K562 (cell line): ENCODE measurements around the gene ARHGEF16. TPM values are rescaled to one million over a fixed set of nuclear protein-coding genes. Genes with fewer than 3 reads are reported as not detected.

Experiments
- ATAC-seq: fragments of 200-7000 bp; cut with Tn5 transposase; 3 replicates; pipeline ENCODE4 v1.9.1; 2020; ENCODE audit warnings: moderate library complexity
- BruUV-seq: library from RNA; stranded (reverse); fragments of 400-500 nt; replicated peaks from 2 replicates; lab custom pipeline; 2021; lab: Mats Ljungman, UMichigan
- CTCF ChIA-PET: fragments of 300-600 bp; formaldehyde crosslinking; extraction: SDS; loops from one replicate; lab custom pipeline; 2021; ENCODE audit warnings: low intra/inter-chr PET ratio; lab: Yijun Ruan, JAX
- POLR2A ChIA-PET: fragments of 300-600, 350-650 bp; sonication (Branson Sonifier 250); formaldehyde crosslinking; extraction: SDS; loops from one replicate; lab custom pipeline; 2021; ENCODE audit warnings: antibody characterized with exemption, inconsistent platforms; lab: Yijun Ruan, JAX
- DNase-seq, 4 experiments: peaks; one replicate each; pipeline versions ENCODE4 v3.0.0 to v3.0.0-alpha.2; 2011 to 2018; ENCODE audit warnings: low spot score in 3 of 4, mixed read lengths in 3 of 4; ENCODE audit errors: extremely low read depth in 1 of 4
- FAIRE-seq: peaks from 2 replicates; lab custom pipeline; 2011; peaks lifted over from hg19 to GRCh38; lab: Jason Lieb, UNC
- H2AFZ ChIP-seq: 2 replicates; pipeline ENCODE4 v1.6.0; 2011; ENCODE audit warnings: low read depth, low read length, control low read depth, inconsistent platforms
- H3K27ac ChIP-seq: fragments of 200-600 bp; 3 replicates; pipeline ENCODE4 v1.8.0; 2011; ENCODE audit warnings: low read depth, mild to moderate bottlenecking, control low read depth, inconsistent platforms, low read length, moderate library complexity, mixed read lengths; ENCODE audit errors: extremely low read depth
- H3K27me3 ChIP-seq, 2 experiments: fragments of 300-600 bp in 1 of 2; 2 replicates in 1 of 2; 3 replicates in 1 of 2; pipeline versions ENCODE4 v1.6.0 to v1.8.0; 2011; ENCODE audit warnings: inconsistent platforms in 2 of 2, low read length in 2 of 2, mild to moderate bottlenecking in 1 of 2, mixed read lengths in 1 of 2, moderate library complexity in 1 of 2; ENCODE audit not compliant: control insufficient read depth in 2 of 2, insufficient read depth in 2 of 2
- H3K36me3 ChIP-seq: fragments of 300-600 bp; 3 replicates; pipeline ENCODE4 v1.8.0; 2011; ENCODE audit warnings: mild to moderate bottlenecking, low read length, inconsistent platforms; ENCODE audit not compliant: control insufficient read depth, insufficient read depth
- H3K4me1 ChIP-seq, 2 experiments: fragments of 200-600 bp in 1 of 2; replicated peaks in 1 of 2; 2 replicates in 1 of 2; 3 replicates in 1 of 2; pipeline versions ENCODE4 v1.5.1 to v1.8.0; 2011; ENCODE audit warnings: inconsistent platforms in 2 of 2, low read length in 2 of 2, mild to moderate bottlenecking in 1 of 2, mixed read lengths in 1 of 2, moderate library complexity in 1 of 2; ENCODE audit not compliant: control insufficient read depth in 2 of 2, insufficient read depth in 2 of 2
- H3K4me2 ChIP-seq: 2 replicates; pipeline ENCODE4 v1.6.1; 2011; ENCODE audit warnings: low read length, control low read depth, inconsistent platforms, mixed read lengths; ENCODE audit not compliant: insufficient read depth
- H3K4me3 ChIP-seq: fragments of 200-600 bp; sonication (generic), shearing (Covaris generic); 2 replicates; pipeline ENCODE4 v1.5.1; 2016; ENCODE audit warnings: control low read depth, inconsistent platforms
- H3K79me2 ChIP-seq: fragments of 200-600 bp; 3 replicates; pipeline ENCODE4 v1.8.0; 2011; ENCODE audit warnings: low read length, inconsistent platforms; ENCODE audit not compliant: control insufficient read depth, insufficient read depth
- H3K9ac ChIP-seq, 2 experiments: 2 replicates each; pipeline versions ENCODE4 v1.6.0 to v1.6.1; 2011; ENCODE audit warnings: low read depth in 2 of 2, low read length in 2 of 2, control low read depth in 1 of 2, inconsistent platforms in 1 of 2, mild to moderate bottlenecking in 1 of 2, mixed read lengths in 1 of 2; ENCODE audit not compliant: insufficient read depth in 1 of 2
- H3K9me1 ChIP-seq: one replicate; pipeline ENCODE4 v1.6.0; 2011; ENCODE audit warnings: inconsistent platforms, mild to moderate bottlenecking, low read length, moderate library complexity; ENCODE audit not compliant: control insufficient read depth, insufficient read depth
- H3K9me3 ChIP-seq: replicated peaks from 2 replicates; pipeline ENCODE4 v1.5.1; 2011; ENCODE audit warnings: low read depth, low read length, inconsistent platforms; ENCODE audit not compliant: control insufficient read depth, insufficient read depth
- H4K20me1 ChIP-seq: replicated peaks from 2 replicates; pipeline ENCODE4 v1.6.1; 2011; ENCODE audit warnings: low read length, inconsistent platforms, mixed read lengths; ENCODE audit not compliant: control insufficient read depth, insufficient read depth
- DPF2 ChIP-seq: fragments of 450-650 bp; IDR thresholded peaks from 2 replicates; pipeline ENCODE4 v1.6.1; 2016
- EP400 ChIP-seq: fragments of 450-650 bp; IDR thresholded peaks from 2 replicates; pipeline ENCODE4 v1.6.1; 2017; ENCODE audit warnings: antibody characterized with exemption, mild to moderate bottlenecking, moderate library complexity
- GTF2A2 ChIP-seq: IDR thresholded peaks from 2 replicates; pipeline ENCODE4 v1.6.1; 2016; ENCODE audit warnings: mild to moderate bottlenecking, missing genetic modification characterization, missing compliant biosample characterization
- RAD21 ChIP-seq, 2 experiments: fragments of 250-450 bp in 1 of 2; fragments of 450-650 bp in 1 of 2; sonication (Bioruptor Pico) in 1 of 2; formaldehyde crosslinking in 1 of 2; IDR thresholded peaks in 1 of 2; conservative IDR thresholded peaks in 1 of 2; 2 replicates each; pipeline versions ENCODE4 v1.4.0 to v1.8.0; 2020 to 2022; ENCODE audit warnings: mild to moderate bottlenecking in 2 of 2, moderate library complexity in 1 of 2
- RCOR1 ChIP-seq, 2 experiments: IDR thresholded peaks; 2 replicates each; pipeline ENCODE4 v1.6.1; 2012; ENCODE audit warnings: low read depth in 2 of 2, low read length in 2 of 2, borderline replicate concordance in 1 of 2, improper control_type of control experiment in 1 of 2
- STAG1 ChIP-seq: sonication (generic); formaldehyde crosslinking; IDR thresholded peaks from 2 replicates; pipeline ENCODE4 v1.5.0; 2020; ENCODE audit warnings: missing genetic modification reagents, borderline replicate concordance
- WGBS: fragments of 100-300 bp; shearing (Covaris generic); methylation state at CpG from one replicate; pipeline ENCODE4 v1.1.6; 2016; ENCODE audit warnings: low coverage, mixed read lengths; ENCODE audit not compliant: insufficient coverage; ENCODE audit errors: missing lambda C conversion rate; 5-methylcytosine and 5-hydroxymethylcytosine counted together
- in situ Hi-C: fragments of 300-500 bp; cut with MboI; formaldehyde crosslinking; loops from 4 replicates; pipeline ENCODE4 v1.15.0; 2018; ENCODE audit warnings: inconsistent platforms, mixed read lengths
- intact Hi-C: fragments of 100-400 bp; cut with micrococcal nuclease; formaldehyde crosslinking; loops from 2 replicates; pipeline ENCODE4 v1.14.2; 2022
- polyA plus RNA-seq, 8 experiments: library from polyadenylated mRNA; depleted of rRNA in 4 of 8; stranded (reverse) in 5 of 8; unstranded in 3 of 8; fragments of >200 nt; fragmentation: Nextera tagmentation in 2 of 8; fragmentation: Illumina TruSeq in 1 of 8; extraction: Ambion mirVana in 2 of 8; extraction: Trizol in 1 of 8; gene quantifications; 2 replicates each; pipeline versions ENCODE4 v1.2.1 to v1.2.3, GENCODE V29; 2011 to 2014; ENCODE audit warnings: inconsistent platforms in 1 of 8, missing spikeins in 1 of 8
- total RNA-seq, 7 experiments: library from RNA; depleted of rRNA in 6 of 7; stranded (reverse); fragments of >200 nt in 6 of 7; fragmentation: Illumina TruSeq in 2 of 7; extraction: Trizol in 2 of 7; gene quantifications; 2 replicates each; pipeline versions ENCODE4 v1.2.1 to v1.2.3, GENCODE V29; 2011 to 2021; ENCODE audit warnings: low replicate concordance in 1 of 7
- TF ChIP-seq, protein P1 (sequence below), 3 experiments: IDR thresholded peaks in 2 of 3; conservative IDR thresholded peaks in 1 of 3; 2 replicates each; pipeline ENCODE4 v1.5.1; 2011 to 2012; ENCODE audit warnings: low read length in 3 of 3, mild to moderate bottlenecking in 3 of 3, control low read depth in 2 of 3, improper control_type of control experiment in 1 of 3, inconsistent platforms in 1 of 3, low read depth in 1 of 3, mixed read lengths in 1 of 3, moderate library complexity in 1 of 3; ENCODE audit not compliant: insufficient read depth in 2 of 3
- TF ChIP-seq, protein P2 (sequence below): sonication (generic); formaldehyde crosslinking; IDR thresholded peaks from 2 replicates; pipeline ENCODE4 v1.8.0; 2023; ENCODE audit warnings: missing genetic modification reagents, mild to moderate bottlenecking, borderline replicate concordance

ARHGEF16 gene
- total and polyA plus RNA-seq, 9 of the 15 experiments (the other 6 are each of a cell fraction or from before 2014, with no cell fraction given) = 0.15 to 1.2 (median 0.49) TPM; not detected in 2

DNA sequence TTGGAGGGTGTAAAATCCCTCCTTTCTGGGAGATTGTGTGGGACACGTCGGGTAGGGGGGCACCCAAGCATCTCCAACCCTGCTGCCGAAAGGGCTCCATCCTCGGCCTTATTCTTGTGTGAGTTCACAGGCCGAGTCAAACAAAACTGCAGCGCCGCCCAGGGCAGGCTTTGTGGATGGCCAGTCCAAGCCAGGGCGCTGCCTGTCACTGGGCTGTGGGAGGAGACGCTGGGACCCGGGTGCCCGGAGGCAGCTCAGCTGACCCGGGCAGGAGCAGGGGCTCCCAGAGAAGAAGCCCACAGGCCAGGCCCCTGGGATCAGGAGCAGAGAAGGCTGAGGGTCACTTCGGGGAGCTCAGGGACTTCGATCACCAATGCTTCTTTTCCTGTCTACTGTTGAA lies 31.8 kb upstream of the ARHGEF16 start:
- H3K36me3 ChIP-seq = no peaks in the 10 kb centered on the region
- no peaks in the 10 kb centered on the region for H3K79me2 ChIP-seq
- intact Hi-C loops = loop anchor here (10.0 kb wide), 1 partner anchor 1008 kb away; the partner anchor contains the start of gene PEX10
- H3K27me3 ChIP-seq = peaks cover 7 to 65% of the 10 kb centered on the region in 2 experiments
- POLR2A ChIA-PET = interaction anchor here (0.6 to 1.3 kb wide), 3 partner anchors 9 to 596 kb away, joined by 3 to 4 read pairs (median 3); no protein-coding TSS in a partner anchor
- no peak overlapping the region for H2AFZ ChIP-seq
- ATAC-seq = peak; percentile 52
- no peak overlapping the region for H3K27ac ChIP-seq
- no peaks in the 10 kb centered on the region for H3K9me3 ChIP-seq
- H3K4me3 ChIP-seq = no peak overlapping the region
- BruUV-seq = no TSS peak
- no peak overlapping the region for H3K9ac ChIP-seq
- FAIRE-seq = no peak
- H3K4me1 ChIP-seq = peaks cover 0 to 21% of the 10 kb centered on the region in 2 experiments; a peak in 2 of 5 replicates
- WGBS = 1% methylated on average over 14 of the region's 14 CpGs
- H3K4me2 ChIP-seq = no peak overlapping the region
- no peak for TF ChIP-seq EP400
- TF ChIP-seq, protein P1, sequence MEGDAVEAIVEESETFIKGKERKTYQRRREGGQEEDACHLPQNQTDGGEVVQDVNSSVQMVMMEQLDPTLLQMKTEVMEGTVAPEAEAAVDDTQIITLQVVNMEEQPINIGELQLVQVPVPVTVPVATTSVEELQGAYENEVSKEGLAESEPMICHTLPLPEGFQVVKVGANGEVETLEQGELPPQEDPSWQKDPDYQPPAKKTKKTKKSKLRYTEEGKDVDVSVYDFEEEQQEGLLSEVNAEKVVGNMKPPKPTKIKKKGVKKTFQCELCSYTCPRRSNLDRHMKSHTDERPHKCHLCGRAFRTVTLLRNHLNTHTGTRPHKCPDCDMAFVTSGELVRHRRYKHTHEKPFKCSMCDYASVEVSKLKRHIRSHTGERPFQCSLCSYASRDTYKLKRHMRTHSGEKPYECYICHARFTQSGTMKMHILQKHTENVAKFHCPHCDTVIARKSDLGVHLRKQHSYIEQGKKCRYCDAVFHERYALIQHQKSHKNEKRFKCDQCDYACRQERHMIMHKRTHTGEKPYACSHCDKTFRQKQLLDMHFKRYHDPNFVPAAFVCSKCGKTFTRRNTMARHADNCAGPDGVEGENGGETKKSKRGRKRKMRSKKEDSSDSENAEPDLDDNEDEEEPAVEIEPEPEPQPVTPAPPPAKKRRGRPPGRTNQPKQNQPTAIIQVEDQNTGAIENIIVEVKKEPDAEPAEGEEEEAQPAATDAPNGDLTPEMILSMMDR (IDR thresholded peaks at IDR 0.05 in 2 of 3, conservative IDR thresholded peaks at IDR 0.05 in 1 of 3; ENCODE audit: insufficient read depth in 2 of 3, low read depth in 1 of 3, low read length in 3 of 3) = 0 out of 6 replicates have a peak, but pooled peaks of 1 of the 3 experiments have one; percentile 10
- TF ChIP-seq, protein P2, sequence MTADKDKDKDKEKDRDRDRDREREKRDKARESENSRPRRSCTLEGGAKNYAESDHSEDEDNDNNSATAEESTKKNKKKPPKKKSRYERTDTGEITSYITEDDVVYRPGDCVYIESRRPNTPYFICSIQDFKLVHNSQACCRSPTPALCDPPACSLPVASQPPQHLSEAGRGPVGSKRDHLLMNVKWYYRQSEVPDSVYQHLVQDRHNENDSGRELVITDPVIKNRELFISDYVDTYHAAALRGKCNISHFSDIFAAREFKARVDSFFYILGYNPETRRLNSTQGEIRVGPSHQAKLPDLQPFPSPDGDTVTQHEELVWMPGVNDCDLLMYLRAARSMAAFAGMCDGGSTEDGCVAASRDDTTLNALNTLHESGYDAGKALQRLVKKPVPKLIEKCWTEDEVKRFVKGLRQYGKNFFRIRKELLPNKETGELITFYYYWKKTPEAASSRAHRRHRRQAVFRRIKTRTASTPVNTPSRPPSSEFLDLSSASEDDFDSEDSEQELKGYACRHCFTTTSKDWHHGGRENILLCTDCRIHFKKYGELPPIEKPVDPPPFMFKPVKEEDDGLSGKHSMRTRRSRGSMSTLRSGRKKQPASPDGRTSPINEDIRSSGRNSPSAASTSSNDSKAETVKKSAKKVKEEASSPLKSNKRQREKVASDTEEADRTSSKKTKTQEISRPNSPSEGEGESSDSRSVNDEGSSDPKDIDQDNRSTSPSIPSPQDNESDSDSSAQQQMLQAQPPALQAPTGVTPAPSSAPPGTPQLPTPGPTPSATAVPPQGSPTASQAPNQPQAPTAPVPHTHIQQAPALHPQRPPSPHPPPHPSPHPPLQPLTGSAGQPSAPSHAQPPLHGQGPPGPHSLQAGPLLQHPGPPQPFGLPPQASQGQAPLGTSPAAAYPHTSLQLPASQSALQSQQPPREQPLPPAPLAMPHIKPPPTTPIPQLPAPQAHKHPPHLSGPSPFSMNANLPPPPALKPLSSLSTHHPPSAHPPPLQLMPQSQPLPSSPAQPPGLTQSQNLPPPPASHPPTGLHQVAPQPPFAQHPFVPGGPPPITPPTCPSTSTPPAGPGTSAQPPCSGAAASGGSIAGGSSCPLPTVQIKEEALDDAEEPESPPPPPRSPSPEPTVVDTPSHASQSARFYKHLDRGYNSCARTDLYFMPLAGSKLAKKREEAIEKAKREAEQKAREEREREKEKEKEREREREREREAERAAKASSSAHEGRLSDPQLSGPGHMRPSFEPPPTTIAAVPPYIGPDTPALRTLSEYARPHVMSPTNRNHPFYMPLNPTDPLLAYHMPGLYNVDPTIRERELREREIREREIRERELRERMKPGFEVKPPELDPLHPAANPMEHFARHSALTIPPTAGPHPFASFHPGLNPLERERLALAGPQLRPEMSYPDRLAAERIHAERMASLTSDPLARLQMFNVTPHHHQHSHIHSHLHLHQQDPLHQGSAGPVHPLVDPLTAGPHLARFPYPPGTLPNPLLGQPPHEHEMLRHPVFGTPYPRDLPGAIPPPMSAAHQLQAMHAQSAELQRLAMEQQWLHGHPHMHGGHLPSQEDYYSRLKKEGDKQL (CRISPR knock-in tag) = no peak
- TF ChIP-seq GTF2A2 (tag) = no peak
- TF ChIP-seq STAG1 = peak; percentile 12; the same call in 1 of the 2 replicates
- no peak for TF ChIP-seq DPF2
- no peak for TF ChIP-seq RCOR1 (IDR thresholded peaks at IDR 0.05; ENCODE audit: borderline replicate concordance in 1 of 2, low read depth in 2 of 2, low read length in 2 of 2)
- peak; percentile 22 to 24; a peak in 2 of 4 replicates for TF ChIP-seq RAD21 (CRISPR knock-in tag; conservative IDR thresholded peaks at IDR 0.05 in 1 of 2, IDR thresholded peaks at IDR 0.05 in 1 of 2)
- TF ChIP-seq, all 486 proteins: peak for 3
- in situ Hi-C loops = loop anchor here (5.0 to 10.0 kb wide), 2 partner anchors 420 to 598 kb away; no protein-coding TSS in a partner anchor
- CTCF ChIA-PET = no interaction called here
- peaks cover 3% of the 10 kb centered on the region; the same call in 1 of the 2 replicates for H4K20me1 ChIP-seq
- peak in 1 of 4 experiments; percentile 18 for DNase-seq
- no peaks in the 10 kb centered on the region for H3K9me1 ChIP-seq
